PC-3 (cell line): Measurements from ENCODE around the gene ARPC4.

Experiments
- EZH2 ChIP-seq: fragments of 300-600 bp; sonication (generic); IDR thresholded peaks from one replicate; pipeline ENCODE4 v1.6.1; 2017; ENCODE audit warnings: antibody characterized with exemption, mild to moderate bottlenecking, low read length; ENCODE audit not compliant: unreplicated experiment
- TF ChIP-seq, protein P1 (sequence below): fragments of 300-600 bp; sonication (generic); conservative IDR thresholded peaks from 2 replicates; pipeline ENCODE4 v1.5.1; 2017; ENCODE audit warnings: antibody characterized with exemption, low read depth, mild to moderate bottlenecking, low read length

DNA sequence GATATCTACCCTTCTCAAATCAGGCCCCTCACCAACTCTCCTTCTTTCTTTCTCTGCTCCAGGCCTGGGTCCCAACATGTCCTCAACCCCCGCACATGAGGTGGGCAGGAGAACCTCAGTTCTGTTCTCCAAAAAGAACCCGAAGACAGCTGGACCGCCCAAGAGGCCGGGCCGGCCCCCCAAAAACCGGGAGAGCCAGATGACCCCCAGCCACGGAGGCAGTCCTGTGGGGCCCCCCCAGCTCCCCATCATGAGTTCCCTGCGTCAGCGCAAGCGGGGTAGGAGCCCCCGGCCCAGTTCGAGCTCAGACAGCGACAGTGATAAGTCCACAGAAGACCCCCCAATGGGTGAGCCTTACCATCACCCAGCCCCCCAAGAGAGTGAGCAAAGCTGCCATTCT, 48.7 kb upstream of the ARPC4 start:
- TF ChIP-seq, protein P1, sequence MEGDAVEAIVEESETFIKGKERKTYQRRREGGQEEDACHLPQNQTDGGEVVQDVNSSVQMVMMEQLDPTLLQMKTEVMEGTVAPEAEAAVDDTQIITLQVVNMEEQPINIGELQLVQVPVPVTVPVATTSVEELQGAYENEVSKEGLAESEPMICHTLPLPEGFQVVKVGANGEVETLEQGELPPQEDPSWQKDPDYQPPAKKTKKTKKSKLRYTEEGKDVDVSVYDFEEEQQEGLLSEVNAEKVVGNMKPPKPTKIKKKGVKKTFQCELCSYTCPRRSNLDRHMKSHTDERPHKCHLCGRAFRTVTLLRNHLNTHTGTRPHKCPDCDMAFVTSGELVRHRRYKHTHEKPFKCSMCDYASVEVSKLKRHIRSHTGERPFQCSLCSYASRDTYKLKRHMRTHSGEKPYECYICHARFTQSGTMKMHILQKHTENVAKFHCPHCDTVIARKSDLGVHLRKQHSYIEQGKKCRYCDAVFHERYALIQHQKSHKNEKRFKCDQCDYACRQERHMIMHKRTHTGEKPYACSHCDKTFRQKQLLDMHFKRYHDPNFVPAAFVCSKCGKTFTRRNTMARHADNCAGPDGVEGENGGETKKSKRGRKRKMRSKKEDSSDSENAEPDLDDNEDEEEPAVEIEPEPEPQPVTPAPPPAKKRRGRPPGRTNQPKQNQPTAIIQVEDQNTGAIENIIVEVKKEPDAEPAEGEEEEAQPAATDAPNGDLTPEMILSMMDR: no peak
- no peak for TF ChIP-seq EZH2
